ENCODE measurements around the gene PCBP3. TPM values are rescaled to one million over a fixed set of nuclear protein-coding genes. Genes with fewer than 3 reads are reported as not detected.
A peak's percentile ranks its signal among the peaks of the same experiment; 100 is the strongest.

Gene PCBP3
- total and polyA plus RNA-seq, 2 of the 13 experiments (the other 11 are each of a cell fraction or from before 2014, with no cell fraction given), result not detected

DNA sequence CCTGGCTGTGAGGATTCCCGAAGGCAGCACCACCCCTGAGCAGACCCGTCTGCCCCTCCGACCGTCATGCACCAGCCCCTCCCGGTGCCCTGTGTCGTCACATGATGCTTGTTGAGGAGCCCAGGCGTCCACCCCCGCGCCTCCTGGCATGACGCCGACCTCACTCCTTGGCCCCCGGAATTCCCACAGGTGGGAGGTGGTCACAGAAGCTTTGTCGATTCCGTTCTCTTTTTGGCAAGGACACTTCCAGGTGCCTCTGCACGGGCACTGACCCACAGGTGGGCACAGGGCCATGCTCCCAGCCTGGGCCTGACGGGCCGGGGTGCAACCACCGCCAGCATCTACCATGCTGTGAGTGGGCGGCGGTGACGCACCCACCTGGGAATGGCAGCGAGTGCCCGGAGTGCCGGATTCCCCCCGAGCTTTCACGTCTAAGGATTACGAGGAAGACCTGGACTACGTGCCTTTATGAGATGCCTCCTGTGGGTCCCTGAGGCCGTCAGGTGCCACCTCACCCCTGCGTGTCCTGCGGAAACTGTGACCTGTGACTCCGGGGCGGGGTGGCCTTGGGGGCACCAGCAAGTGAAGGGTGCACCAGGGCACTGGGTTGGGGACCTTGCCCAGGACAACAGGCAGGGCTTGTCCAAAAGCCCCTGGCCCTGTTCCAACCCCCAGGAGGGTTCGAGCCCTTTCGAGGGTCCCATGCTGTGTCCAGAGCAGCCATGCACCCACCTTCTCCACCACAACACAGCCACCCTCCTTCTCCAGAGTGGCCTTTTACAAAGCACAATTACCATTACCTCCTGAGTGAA is 306.6 kb downstream of the PCBP3 start:
- no peak for FAIRE-seq
- no peaks in the 10 kb centered on the region for H3K36me3 ChIP-seq (replicated peaks in 1 of 2; ENCODE audit: control insufficient read depth in 1 of 2, insufficient read depth in 2 of 2, low read length in 2 of 2)
- no peaks in the 10 kb centered on the region for H4K20me1 ChIP-seq (ENCODE audit: insufficient read depth, low read length)
- no peak overlapping the region for H3K27ac ChIP-seq (ENCODE audit: extremely low read length, insufficient read depth, low read length)
- H3K27me3 ChIP-seq (ENCODE audit: control insufficient read depth in 1 of 2, insufficient read depth in 2 of 2, low read length in 2 of 2), result peaks cover 6 to 71% of the 10 kb centered on the region in 2 experiments; a peak in 3 of 5 replicates
- in situ Hi-C loops (cut with HindIII; ENCODE audit: extremely low pct_ligation_motif_present, low pct_unique_long_range_greater_than_20kb), result no loop called here
- H2AFZ ChIP-seq (ENCODE audit: low read length), result no peak overlapping the region
- no peaks in the 10 kb centered on the region for H3K9me3 ChIP-seq (ENCODE audit: low read length)
- WGBS (ENCODE audit: low lambda C conversion rate), result 57% methylated on average over 11 of the region's 35 CpGs
- H3K9ac ChIP-seq (ENCODE audit: insufficient read depth, low read depth, low read length), result no peak overlapping the region
- DNase-seq (ENCODE audit: low spot score), result no peak
- CTCF ChIA-PET (ENCODE audit: low intra/inter-chr PET ratio, low total read pairs), result no interaction called here
- TF ChIP-seq CREB1 (IDR thresholded peaks at IDR 0.05) (peak; percentile 52; the same call in 1 of the 2 replicates), CREB1 (CRISPR knock-in tag; IDR thresholded peaks at IDR 0.05) (no peak), RFX3 (CRISPR knock-in tag; IDR thresholded peaks at IDR 0.05) (no peak), FLYWCH1 (CRISPR knock-in tag; IDR thresholded peaks at IDR 0.05) (no peak), RARA (CRISPR knock-in tag; IDR thresholded peaks at IDR 0.05) (no peak)
- TF ChIP-seq, protein P1, sequence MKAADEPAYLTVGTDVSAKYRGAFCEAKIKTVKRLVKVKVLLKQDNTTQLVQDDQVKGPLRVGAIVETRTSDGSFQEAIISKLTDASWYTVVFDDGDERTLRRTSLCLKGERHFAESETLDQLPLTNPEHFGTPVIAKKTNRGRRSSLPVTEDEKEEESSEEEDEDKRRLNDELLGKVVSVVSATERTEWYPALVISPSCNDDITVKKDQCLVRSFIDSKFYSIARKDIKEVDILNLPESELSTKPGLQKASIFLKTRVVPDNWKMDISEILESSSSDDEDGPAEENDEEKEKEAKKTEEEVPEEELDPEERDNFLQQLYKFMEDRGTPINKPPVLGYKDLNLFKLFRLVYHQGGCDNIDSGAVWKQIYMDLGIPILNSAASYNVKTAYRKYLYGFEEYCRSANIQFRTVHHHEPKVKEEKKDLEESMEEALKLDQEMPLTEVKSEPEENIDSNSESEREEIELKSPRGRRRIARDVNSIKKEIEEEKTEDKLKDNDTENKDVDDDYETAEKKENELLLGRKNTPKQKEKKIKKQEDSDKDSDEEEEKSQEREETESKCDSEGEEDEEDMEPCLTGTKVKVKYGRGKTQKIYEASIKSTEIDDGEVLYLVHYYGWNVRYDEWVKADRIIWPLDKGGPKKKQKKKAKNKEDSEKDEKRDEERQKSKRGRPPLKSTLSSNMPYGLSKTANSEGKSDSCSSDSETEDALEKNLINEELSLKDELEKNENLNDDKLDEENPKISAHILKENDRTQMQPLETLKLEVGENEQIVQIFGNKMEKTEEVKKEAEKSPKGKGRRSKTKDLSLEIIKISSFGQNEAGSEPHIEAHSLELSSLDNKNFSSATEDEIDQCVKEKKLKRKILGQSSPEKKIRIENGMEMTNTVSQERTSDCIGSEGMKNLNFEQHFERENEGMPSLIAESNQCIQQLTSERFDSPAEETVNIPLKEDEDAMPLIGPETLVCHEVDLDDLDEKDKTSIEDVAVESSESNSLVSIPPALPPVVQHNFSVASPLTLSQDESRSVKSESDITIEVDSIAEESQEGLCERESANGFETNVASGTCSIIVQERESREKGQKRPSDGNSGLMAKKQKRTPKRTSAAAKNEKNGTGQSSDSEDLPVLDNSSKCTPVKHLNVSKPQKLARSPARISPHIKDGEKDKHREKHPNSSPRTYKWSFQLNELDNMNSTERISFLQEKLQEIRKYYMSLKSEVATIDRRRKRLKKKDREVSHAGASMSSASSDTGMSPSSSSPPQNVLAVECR (CRISPR knock-in tag; IDR thresholded peaks at IDR 0.05; ENCODE audit: borderline replicate concordance), result no peak
- no peaks in the 10 kb centered on the region for H3K4me1 ChIP-seq (ENCODE audit: insufficient read depth, low read length)
- POLR2A ChIA-PET, result no interaction called here
- intact Hi-C loops (cut with micrococcal nuclease; ENCODE audit: unreplicated experiment), result no loop called here
- H3K4me2 ChIP-seq (ENCODE audit: low read depth, low read length), result no peak overlapping the region
- no peaks in the 10 kb centered on the region for H3K79me2 ChIP-seq (ENCODE audit: insufficient read depth, low read length)
- BruUV-seq (replicated peaks), result no TSS peak
- H3K4me3 ChIP-seq (replicated peaks in 1 of 3; ENCODE audit: insufficient read depth in 1 of 3, low read depth in 2 of 3, low read length in 3 of 3), result no peak overlapping the region
- ATAC-seq, result no peak

Measured in HepG2 (cell line).